Measurements from ENCODE around the gene ZNF785. TPM values are rescaled to one million over a fixed set of nuclear protein-coding genes. Genes with fewer than 3 reads are reported as not detected.

Gene ZNF785
- total RNA-seq, 1 donor from 2014 or later, result 10.4 TPM

- Histone ChIP-seq H3K4me3 (ENCODE audit: low read length in 3 of 3) (no peak overlapping the region), H3K9me3 (ENCODE audit: control insufficient read depth in 3 of 3, low read length in 3 of 3) (no peaks in the 10 kb centered on the region), H3K27me3 (ENCODE audit: control insufficient read depth in 3 of 3, insufficient read depth in 3 of 3, low read length in 3 of 3) (no peaks in the 10 kb centered on the region)
Measured at GRCh38 chr16:30566531-30566930, 19.0 kb downstream of the ZNF785 start.

GRCh38 chr16:30565984-30566383 lies 19.5 kb downstream of the ZNF785 start:
- Histone ChIP-seq H3K4me3 (ENCODE audit: low read length in 3 of 3) (no peak overlapping the region), H3K36me3 (ENCODE audit: control insufficient read depth in 3 of 3, insufficient read depth in 3 of 3, low read length in 3 of 3) (no peaks in the 10 kb centered on the region), H3K27ac (ENCODE audit: low read depth, low read length) (no peak overlapping the region), H3K9ac (ENCODE audit: low read depth in 1 of 3, low read length in 3 of 3) (no peak overlapping the region), H3K9me3 (ENCODE audit: control insufficient read depth in 3 of 3, low read length in 3 of 3) (no peaks in the 10 kb centered on the region), H3K27me3 (ENCODE audit: control insufficient read depth in 3 of 3, insufficient read depth in 3 of 3, low read length in 3 of 3) (peaks cover 0 to 2% (median 0%) of the 10 kb centered on the region in 3 donors), H3K4me1 (ENCODE audit: control insufficient read depth in 3 of 3, insufficient read depth in 3 of 3, low read length in 3 of 3) (peaks cover 13 to 18% (median 14%) of the 10 kb centered on the region in 3 donors)

More at GRCh38 chr16:30566531-30566930, 19.0 kb downstream of the ZNF785 start:
- no peaks in the 10 kb centered on the region for H3K36me3 ChIP-seq (ENCODE audit: control insufficient read depth in 3 of 3, insufficient read depth in 3 of 3, low read length in 3 of 3)
- no peak overlapping the region for H3K27ac ChIP-seq (ENCODE audit: low read depth, low read length)
- no peak overlapping the region for H3K9ac ChIP-seq (ENCODE audit: low read depth in 1 of 3, low read length in 3 of 3)
- peaks cover 9 to 15% (median 12%) of the 10 kb centered on the region in 3 donors for H3K4me1 ChIP-seq (ENCODE audit: control insufficient read depth in 3 of 3, insufficient read depth in 3 of 3, low read length in 3 of 3)

DNA sequence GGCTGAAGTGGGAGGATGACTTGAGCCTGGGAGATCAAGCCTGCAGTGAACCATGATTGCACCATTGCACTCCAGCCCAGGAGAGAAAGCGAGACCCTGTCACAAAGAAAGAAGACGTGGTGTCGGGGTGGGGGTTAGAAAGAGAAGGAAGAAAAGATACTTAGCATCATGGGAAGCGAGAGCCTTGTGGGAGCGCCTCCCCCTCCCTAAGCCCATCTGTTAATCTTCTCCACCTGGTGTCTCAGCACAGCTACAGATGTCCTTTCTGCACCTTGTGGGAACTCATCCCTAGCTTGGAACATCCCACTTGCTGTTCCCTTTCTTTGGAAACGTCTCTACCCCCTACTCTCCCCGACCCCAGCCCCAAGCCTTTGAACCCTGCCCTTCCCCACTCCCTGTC lies 20.0 kb downstream of the ZNF785 start:
- no peak overlapping the region for H3K27ac ChIP-seq (ENCODE audit: low read depth, low read length)
- H3K27me3 ChIP-seq (ENCODE audit: control insufficient read depth in 3 of 3, insufficient read depth in 3 of 3, low read length in 3 of 3), result peaks cover 0 to 2% (median 0%) of the 10 kb centered on the region in 3 donors
- H3K4me3 ChIP-seq (ENCODE audit: low read length in 3 of 3), result no peak overlapping the region
- H3K36me3 ChIP-seq (ENCODE audit: control insufficient read depth in 3 of 3, insufficient read depth in 3 of 3, low read length in 3 of 3), result no peaks in the 10 kb centered on the region
- H3K4me1 ChIP-seq (ENCODE audit: control insufficient read depth in 3 of 3, insufficient read depth in 3 of 3, low read length in 3 of 3), result peaks cover 10 to 16% (median 13%) of the 10 kb centered on the region in 3 donors
- no peak overlapping the region for H3K9ac ChIP-seq (ENCODE audit: low read depth in 1 of 3, low read length in 3 of 3)
- no peaks in the 10 kb centered on the region for H3K9me3 ChIP-seq (ENCODE audit: control insufficient read depth in 3 of 3, low read length in 3 of 3)

DNA sequence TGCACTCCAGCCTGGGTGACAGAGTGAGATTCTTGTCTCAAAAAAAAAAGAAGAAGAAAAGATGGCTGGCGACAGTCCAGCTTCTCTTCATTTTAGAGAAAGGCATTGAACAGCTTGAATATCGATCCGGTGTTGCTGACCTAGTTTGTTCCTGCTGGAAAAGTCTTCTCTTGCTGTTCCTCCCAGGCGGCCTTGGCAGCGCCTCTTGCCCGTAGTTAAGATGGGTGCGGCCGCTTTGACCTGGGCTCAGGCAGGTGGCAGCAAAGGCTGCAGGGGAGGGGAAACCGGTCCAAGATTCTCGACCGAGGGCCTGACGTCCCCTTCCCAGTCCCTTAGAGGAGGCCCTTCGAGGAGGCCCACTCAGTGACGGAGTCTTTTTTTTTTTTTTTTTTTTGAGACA lies 23.5 kb downstream of the ZNF785 start:
- Histone ChIP-seq H3K36me3 (ENCODE audit: control insufficient read depth in 3 of 3, insufficient read depth in 3 of 3, low read length in 3 of 3) (no peaks in the 10 kb centered on the region), H3K9me3 (ENCODE audit: control insufficient read depth in 3 of 3, low read length in 3 of 3) (no peaks in the 10 kb centered on the region), H3K4me3 (ENCODE audit: low read length in 3 of 3) (peak overlapping the region in 2 of 3 donors; percentile 77 to 78), H3K9ac (ENCODE audit: low read depth in 1 of 3, low read length in 3 of 3) (peak overlapping the region in 1 of 3 donors; percentile 84), H3K4me1 (ENCODE audit: control insufficient read depth in 3 of 3, insufficient read depth in 3 of 3, low read length in 3 of 3) (peaks cover 14 to 20% (median 16%) of the 10 kb centered on the region in 3 donors), H3K27ac (ENCODE audit: low read depth, low read length) (peak overlapping the region; percentile 56), H3K27me3 (ENCODE audit: control insufficient read depth in 3 of 3, insufficient read depth in 3 of 3, low read length in 3 of 3) (peaks cover 0 to 2% (median 0%) of the 10 kb centered on the region in 3 donors)

DNA sequence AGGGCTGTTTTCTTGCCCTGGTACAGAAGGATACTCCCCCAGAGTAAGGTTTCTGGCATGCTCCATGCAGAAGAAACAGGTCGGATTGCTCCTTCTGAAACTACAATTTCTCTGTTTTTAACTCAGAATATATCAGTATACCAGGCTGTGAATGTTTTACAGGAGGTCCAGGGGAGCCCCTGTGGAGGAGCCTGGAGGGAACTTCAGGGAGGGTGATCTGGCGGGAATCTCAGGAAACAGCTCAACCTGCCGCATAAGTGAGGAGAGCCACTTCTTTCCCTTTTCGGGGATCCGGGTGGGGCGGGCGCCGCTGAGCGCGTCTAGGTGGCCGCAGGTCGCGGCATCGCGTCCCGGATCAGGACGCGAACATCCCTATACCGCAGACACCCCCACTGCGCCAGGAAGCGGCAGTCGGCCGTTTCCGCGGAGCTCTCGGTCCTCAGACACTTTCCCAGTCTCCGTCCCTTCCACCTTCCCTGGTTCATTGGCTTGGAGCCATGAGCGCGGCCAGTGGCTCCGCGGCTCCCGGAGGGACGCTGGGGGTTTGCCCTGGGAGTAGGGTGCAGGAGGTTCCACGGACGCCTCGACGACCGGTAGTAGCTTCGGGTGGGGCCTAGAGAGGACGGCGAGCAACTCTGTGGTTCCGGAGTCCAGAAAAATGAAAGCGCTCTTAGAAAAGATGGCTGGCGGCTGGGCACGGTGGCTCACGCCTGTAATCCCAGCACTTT lies 24.2 kb downstream of the ZNF785 start:
- Histone ChIP-seq H3K4me3 (ENCODE audit: low read length in 3 of 3) (peak overlapping the region; percentile 77 to 79 (median 78)), H3K36me3 (ENCODE audit: control insufficient read depth in 3 of 3, insufficient read depth in 3 of 3, low read length in 3 of 3) (no peaks in the 10 kb centered on the region), H3K4me1 (ENCODE audit: control insufficient read depth in 3 of 3, insufficient read depth in 3 of 3, low read length in 3 of 3) (peaks cover 16 to 22% (median 18%) of the 10 kb centered on the region in 3 donors), H3K9me3 (ENCODE audit: control insufficient read depth in 3 of 3, low read length in 3 of 3) (no peaks in the 10 kb centered on the region), H3K27ac (ENCODE audit: low read depth, low read length) (peak overlapping the region; percentile 56), H3K9ac (ENCODE audit: low read depth in 1 of 3, low read length in 3 of 3) (peak overlapping the region; percentile 70 to 84 (median 77)), H3K27me3 (ENCODE audit: control insufficient read depth in 3 of 3, insufficient read depth in 3 of 3, low read length in 3 of 3) (peaks cover 0 to 2% (median 0%) of the 10 kb centered on the region in 3 donors)

GRCh38 chr16:30559690-30560089 lies 25.8 kb downstream of the ZNF785 start:
- Histone ChIP-seq H3K27me3 (ENCODE audit: control insufficient read depth in 3 of 3, insufficient read depth in 3 of 3, low read length in 3 of 3) (peaks cover 0 to 2% (median 0%) of the 10 kb centered on the region in 3 donors), H3K4me1 (ENCODE audit: control insufficient read depth in 3 of 3, insufficient read depth in 3 of 3, low read length in 3 of 3) (peaks cover 20 to 25% (median 21%) of the 10 kb centered on the region in 3 donors), H3K4me3 (ENCODE audit: low read length in 3 of 3) (no peak overlapping the region), H3K9ac (ENCODE audit: low read depth in 1 of 3, low read length in 3 of 3) (no peak overlapping the region), H3K27ac (ENCODE audit: low read depth, low read length) (no peak overlapping the region), H3K36me3 (ENCODE audit: control insufficient read depth in 3 of 3, insufficient read depth in 3 of 3, low read length in 3 of 3) (peaks cover 2 to 9% (median 7%) of the 10 kb centered on the region in 3 donors), H3K9me3 (ENCODE audit: control insufficient read depth in 3 of 3, low read length in 3 of 3) (no peaks in the 10 kb centered on the region)

DNA sequence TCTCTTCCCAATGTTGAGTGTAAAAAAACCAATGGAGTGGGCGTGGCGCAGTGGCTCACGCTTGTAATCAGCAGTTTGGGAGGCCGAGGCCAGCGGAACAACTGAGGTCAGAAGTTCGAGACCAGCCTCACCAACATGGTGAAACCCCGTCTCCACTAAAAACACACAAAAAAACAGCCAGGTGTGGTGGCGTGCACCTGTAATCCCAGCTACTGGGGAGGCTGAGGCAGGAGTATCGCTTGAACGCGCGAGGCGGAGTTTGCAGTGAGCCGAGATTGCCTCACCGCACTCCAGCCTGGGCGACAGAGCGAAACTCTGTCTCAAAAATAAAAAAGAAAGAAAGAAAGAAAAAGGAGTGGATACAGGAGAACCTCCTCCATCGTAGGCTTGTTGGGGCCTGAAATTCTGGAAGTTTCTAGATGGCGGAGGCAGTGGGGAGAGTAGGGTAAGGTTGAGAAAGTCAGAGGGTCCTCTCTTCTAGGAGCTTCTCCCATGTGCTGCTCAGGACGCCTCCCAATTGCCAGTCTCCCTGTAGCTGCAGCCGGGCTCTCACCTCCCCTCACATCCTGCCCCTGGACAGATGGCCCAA lies 26.6 kb downstream of the ZNF785 start:
- Histone ChIP-seq H3K36me3 (ENCODE audit: control insufficient read depth in 3 of 3, insufficient read depth in 3 of 3, low read length in 3 of 3) (peaks cover 9 to 14% (median 9%) of the 10 kb centered on the region in 3 donors), H3K9ac (ENCODE audit: low read depth in 1 of 3, low read length in 3 of 3) (peak overlapping the region; percentile 51 to 75 (median 55)), H3K9me3 (ENCODE audit: control insufficient read depth in 3 of 3, low read length in 3 of 3) (no peaks in the 10 kb centered on the region), H3K27me3 (ENCODE audit: control insufficient read depth in 3 of 3, insufficient read depth in 3 of 3, low read length in 3 of 3) (peaks cover 0 to 2% (median 0%) of the 10 kb centered on the region in 3 donors), H3K4me1 (ENCODE audit: control insufficient read depth in 3 of 3, insufficient read depth in 3 of 3, low read length in 3 of 3) (peaks cover 20 to 25% (median 21%) of the 10 kb centered on the region in 3 donors), H3K4me3 (ENCODE audit: low read length in 3 of 3) (peak overlapping the region; percentile 72 to 88 (median 78)), H3K27ac (ENCODE audit: low read depth, low read length) (peak overlapping the region; percentile 97)

DNA sequence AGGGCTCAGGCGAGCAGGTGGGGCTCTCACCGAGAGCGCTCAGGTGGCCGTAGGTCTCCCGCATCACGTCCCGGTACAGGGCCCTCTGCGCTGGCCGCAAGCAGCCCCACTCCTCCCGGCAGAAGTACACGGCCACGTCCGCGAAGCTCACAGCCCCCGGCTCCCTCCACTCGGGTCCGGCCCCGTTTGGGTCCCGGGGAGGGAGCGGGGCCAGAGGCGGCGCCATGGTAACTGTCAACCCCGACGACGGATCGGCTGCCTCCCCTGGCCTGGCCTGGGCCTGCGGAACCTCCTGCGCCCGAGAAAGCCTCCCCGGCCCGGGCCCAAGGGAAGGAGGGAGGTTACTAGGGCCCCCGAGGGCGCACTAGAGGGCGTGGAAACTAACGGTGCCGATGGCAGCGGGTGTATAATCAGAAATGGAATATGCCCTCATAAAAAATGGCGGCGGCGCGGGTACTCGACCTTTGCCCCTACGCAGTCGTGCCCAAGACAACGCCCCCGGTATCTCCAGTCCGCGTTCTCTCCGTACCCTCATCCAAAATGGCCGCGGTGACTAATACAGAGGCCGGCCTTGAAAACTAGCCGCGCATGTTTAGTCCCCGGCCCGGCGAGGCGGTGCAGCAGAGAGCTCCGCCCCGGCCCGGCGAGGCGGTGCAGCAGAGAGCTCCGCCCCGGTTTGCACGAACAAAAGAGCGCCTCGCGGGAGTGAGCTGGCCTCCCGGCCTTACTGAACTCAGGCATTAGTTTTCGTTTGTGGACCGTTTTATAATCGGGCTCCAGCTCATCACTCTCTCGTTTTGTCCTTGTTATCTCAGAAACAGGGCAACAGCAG lies 27.3 kb downstream of the ZNF785 start, which contains the start of gene ZNF764:
ZNF764 (minus strand) TSS at position 418 of the 832 bp plus-strand sequence; CDS start at position 226, 192 bp downstream.
- no peaks in the 10 kb centered on the region for H3K9me3 ChIP-seq (ENCODE audit: control insufficient read depth in 3 of 3, low read length in 3 of 3)
- H3K36me3 ChIP-seq (ENCODE audit: control insufficient read depth in 3 of 3, insufficient read depth in 3 of 3, low read length in 3 of 3), result peaks cover 13 to 18% (median 13%) of the 10 kb centered on the region in 3 donors
- peaks cover 0 to 2% (median 0%) of the 10 kb centered on the region in 3 donors for H3K27me3 ChIP-seq (ENCODE audit: control insufficient read depth in 3 of 3, insufficient read depth in 3 of 3, low read length in 3 of 3)
- peaks cover 23 to 32% (median 23%) of the 10 kb centered on the region in 3 donors for H3K4me1 ChIP-seq (ENCODE audit: control insufficient read depth in 3 of 3, insufficient read depth in 3 of 3, low read length in 3 of 3)
- H3K4me3 ChIP-seq (ENCODE audit: low read length in 3 of 3), result peak within 1 kb of the TSS; percentile 80 to 88 (median 86)
- peak within 1 kb of the TSS; percentile 97 for H3K27ac ChIP-seq (ENCODE audit: low read depth, low read length)
- H3K9ac ChIP-seq (ENCODE audit: low read depth in 1 of 3, low read length in 3 of 3), result peak within 1 kb of the TSS; percentile 89 to 95 (median 94)

DNA sequence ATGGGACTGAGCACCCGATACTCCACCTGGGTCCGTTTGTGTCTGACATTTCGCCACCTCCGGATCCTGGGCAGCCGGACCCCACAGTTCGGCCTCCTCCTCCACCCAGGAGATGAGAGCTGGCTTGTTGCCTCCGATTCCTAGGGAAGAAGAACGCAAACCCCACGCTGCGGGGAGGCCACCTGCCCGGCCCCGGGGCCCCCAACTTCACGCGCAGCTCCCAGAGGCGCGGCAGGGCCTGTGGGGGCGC lies 27.9 kb downstream of the ZNF785 start:
- Histone ChIP-seq H3K4me3 (ENCODE audit: low read length in 3 of 3) (peak overlapping the region; percentile 80 to 88 (median 86)), H3K9me3 (ENCODE audit: control insufficient read depth in 3 of 3, low read length in 3 of 3) (no peaks in the 10 kb centered on the region), H3K9ac (ENCODE audit: low read depth in 1 of 3, low read length in 3 of 3) (peak overlapping the region; percentile 89 to 95 (median 94)), H3K4me1 (ENCODE audit: control insufficient read depth in 3 of 3, insufficient read depth in 3 of 3, low read length in 3 of 3) (peaks cover 26 to 35% (median 27%) of the 10 kb centered on the region in 3 donors), H3K27ac (ENCODE audit: low read depth, low read length) (peak overlapping the region; percentile 97), H3K27me3 (ENCODE audit: control insufficient read depth in 3 of 3, insufficient read depth in 3 of 3, low read length in 3 of 3) (peaks cover 0 to 2% (median 0%) of the 10 kb centered on the region in 3 donors), H3K36me3 (ENCODE audit: control insufficient read depth in 3 of 3, insufficient read depth in 3 of 3, low read length in 3 of 3) (peaks cover 13 to 23% (median 18%) of the 10 kb centered on the region in 3 donors)

All from skeletal muscle tissue (tissue), 4 donors.